Brain microvascular endothelial cell (primary cell): ENCODE measurements around the gene PNMA8C.

Source experiments
- DNase-seq: peaks from one replicate; pipeline ENCODE4 v3.0.0-alpha.2; 2020
- H3K27ac ChIP-seq: fragments of 250-450 bp; sonication (Bioruptor Pico); 2 replicates; pipeline ENCODE4 v1.5.1; 2020; ENCODE audit warnings: mild to moderate bottlenecking, moderate library complexity
- H3K27me3 ChIP-seq: fragments of 250-450 bp; sonication (Bioruptor Pico); replicated peaks from 2 replicates; pipeline ENCODE4 v1.5.1; 2020; ENCODE audit warnings: mild to moderate bottlenecking
- H3K36me3 ChIP-seq: fragments of 250-450 bp; sonication (Bioruptor Pico); replicated peaks from 2 replicates; pipeline ENCODE4 v1.5.1; 2020; ENCODE audit warnings: mild to moderate bottlenecking
- H3K4me3 ChIP-seq: 2 replicates; pipeline ENCODE4 v1.5.1; 2011; ENCODE audit warnings: low read depth, mild to moderate bottlenecking, control low read depth, low read length, moderate library complexity
- in situ Hi-C: cut with HindIII; loops from 2 replicates; pipeline ENCODE4 v1.10.0; 2017; ENCODE audit warnings: low sequenced_read_pairs, low pct_ligation_motif_present
- TF ChIP-seq, protein P1 (sequence below): IDR thresholded peaks from 2 replicates; pipeline ENCODE4 v1.5.1; 2011; ENCODE audit warnings: low read depth, mild to moderate bottlenecking, moderate library complexity, low read length, control low read depth, inconsistent platforms; ENCODE audit errors: missing control alignments

Gene PNMA8C

DNA sequence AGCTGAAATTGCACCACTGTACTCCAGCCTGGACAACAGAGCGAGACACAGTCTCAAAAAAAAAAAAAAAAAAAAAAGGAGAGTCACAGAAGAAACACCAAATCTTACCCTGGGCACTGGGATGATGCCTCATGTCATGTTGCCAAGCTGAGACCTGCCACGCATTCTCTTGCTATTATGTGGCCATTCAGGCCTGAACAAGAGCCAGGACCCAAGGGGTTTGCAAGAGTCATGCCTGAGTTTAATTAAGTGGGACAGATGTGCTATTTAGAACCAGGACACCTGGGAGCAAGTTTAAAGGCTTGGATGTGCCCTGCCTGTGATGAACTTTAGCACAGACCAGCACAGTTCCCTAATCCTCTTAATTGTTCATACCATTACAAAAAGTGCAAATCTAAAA lies 32.8 kb upstream of the PNMA8C start:
- in situ Hi-C loops, result no loop called here
- H3K27me3 ChIP-seq, result no peaks in the 10 kb centered on the region
- no peak for DNase-seq
- H3K36me3 ChIP-seq, result no peaks in the 10 kb centered on the region
- TF ChIP-seq, protein P1, sequence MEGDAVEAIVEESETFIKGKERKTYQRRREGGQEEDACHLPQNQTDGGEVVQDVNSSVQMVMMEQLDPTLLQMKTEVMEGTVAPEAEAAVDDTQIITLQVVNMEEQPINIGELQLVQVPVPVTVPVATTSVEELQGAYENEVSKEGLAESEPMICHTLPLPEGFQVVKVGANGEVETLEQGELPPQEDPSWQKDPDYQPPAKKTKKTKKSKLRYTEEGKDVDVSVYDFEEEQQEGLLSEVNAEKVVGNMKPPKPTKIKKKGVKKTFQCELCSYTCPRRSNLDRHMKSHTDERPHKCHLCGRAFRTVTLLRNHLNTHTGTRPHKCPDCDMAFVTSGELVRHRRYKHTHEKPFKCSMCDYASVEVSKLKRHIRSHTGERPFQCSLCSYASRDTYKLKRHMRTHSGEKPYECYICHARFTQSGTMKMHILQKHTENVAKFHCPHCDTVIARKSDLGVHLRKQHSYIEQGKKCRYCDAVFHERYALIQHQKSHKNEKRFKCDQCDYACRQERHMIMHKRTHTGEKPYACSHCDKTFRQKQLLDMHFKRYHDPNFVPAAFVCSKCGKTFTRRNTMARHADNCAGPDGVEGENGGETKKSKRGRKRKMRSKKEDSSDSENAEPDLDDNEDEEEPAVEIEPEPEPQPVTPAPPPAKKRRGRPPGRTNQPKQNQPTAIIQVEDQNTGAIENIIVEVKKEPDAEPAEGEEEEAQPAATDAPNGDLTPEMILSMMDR, result no peak
- H3K4me3 ChIP-seq, result no peak overlapping the region
- no peak overlapping the region for H3K27ac ChIP-seq

- TF ChIP-seq, protein P1, result no peak
- Histone ChIP-seq H3K36me3 (no peaks in the 10 kb centered on the region), H3K4me3 (no peak overlapping the region), H3K27ac (no peak overlapping the region), H3K27me3 (no peaks in the 10 kb centered on the region)
- in situ Hi-C loops, result no loop called here
- no peak for DNase-seq
These were observed 32.2 kb upstream of the PNMA8C start for GRCh38 chr19:46460981-46461380.

GRCh38 chr19:46460055-46460454 lies 31.3 kb upstream of the PNMA8C start:
- no peak overlapping the region for H3K27ac ChIP-seq
- DNase-seq, result no peak
- H3K4me3 ChIP-seq, result no peak overlapping the region
- no peaks in the 10 kb centered on the region for H3K27me3 ChIP-seq
- TF ChIP-seq, protein P1, result no peak
- no peaks in the 10 kb centered on the region for H3K36me3 ChIP-seq
- in situ Hi-C loops, result no loop called here

GRCh38 chr19:46456930-46457329 lies 28.2 kb upstream of the PNMA8C start:
- in situ Hi-C loops, result no loop called here
- Histone ChIP-seq H3K4me3 (no peak overlapping the region), H3K27ac (no peak overlapping the region), H3K27me3 (no peaks in the 10 kb centered on the region), H3K36me3 (no peaks in the 10 kb centered on the region)
- no peak for DNase-seq
- TF ChIP-seq, protein P1, result no peak

- no peak for DNase-seq
- in situ Hi-C loops, result no loop called here
These were observed 25.5 kb upstream of the PNMA8C start for GRCh38 chr19:46454244-46454643.

DNA sequence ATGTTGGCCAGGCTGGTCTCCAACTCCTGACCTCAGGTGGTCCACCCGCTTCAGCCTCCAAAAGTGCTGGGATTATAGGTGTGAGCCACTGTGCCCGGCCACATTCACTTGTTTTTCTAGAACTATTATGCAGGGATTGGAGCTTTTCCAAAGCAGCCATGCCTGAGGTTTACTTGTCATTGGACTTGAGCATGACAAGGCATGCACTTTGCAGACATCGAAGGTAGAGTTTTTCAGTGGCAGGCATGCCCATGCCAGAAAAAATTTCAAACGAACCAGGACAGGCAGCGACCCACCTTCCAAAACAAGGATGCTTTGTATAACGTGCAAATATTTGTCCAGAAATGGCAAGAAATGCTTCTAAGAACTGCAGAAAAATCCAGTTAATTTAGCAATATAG lies 24.9 kb upstream of the PNMA8C start:
- no peak for DNase-seq
- TF ChIP-seq, protein P1, result no peak
- no peaks in the 10 kb centered on the region for H3K27me3 ChIP-seq
- in situ Hi-C loops, result no loop called here
- H3K36me3 ChIP-seq, result no peaks in the 10 kb centered on the region
- H3K27ac ChIP-seq, result no peak overlapping the region
- no peak overlapping the region for H3K4me3 ChIP-seq

More at GRCh38 chr19:46454244-46454643, 25.5 kb upstream of the PNMA8C start:
- no peaks in the 10 kb centered on the region for H3K36me3 ChIP-seq
- no peak overlapping the region for H3K4me3 ChIP-seq
- no peak overlapping the region for H3K27ac ChIP-seq
- TF ChIP-seq, protein P1, result no peak
- H3K27me3 ChIP-seq, result no peaks in the 10 kb centered on the region
